Measurements from ENCODE around the gene FPR2.

FPR2 gene

DNA sequence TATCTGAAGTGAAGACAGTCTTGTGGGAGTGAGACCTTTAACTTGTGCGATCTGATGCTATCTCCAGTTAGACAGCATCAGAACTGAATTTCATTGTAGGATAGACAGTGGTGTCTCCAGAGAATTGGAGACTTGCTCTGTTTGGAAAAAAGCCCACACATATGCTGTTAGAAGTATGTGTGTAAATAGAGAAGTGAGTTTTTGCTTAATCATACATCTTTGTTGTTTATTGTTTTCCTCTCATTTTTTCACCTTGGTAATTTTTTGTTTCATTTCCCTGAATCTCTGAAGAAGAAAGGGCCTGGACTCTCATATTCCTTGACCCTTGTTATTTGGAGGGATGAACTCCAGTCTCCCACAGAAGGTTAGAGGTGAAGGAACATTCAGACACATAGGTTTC, 55.7 kb downstream of the FPR2 start:
- H3K4me1 Mint-ChIP-seq = no peaks in the 10 kb centered on the region

DNA sequence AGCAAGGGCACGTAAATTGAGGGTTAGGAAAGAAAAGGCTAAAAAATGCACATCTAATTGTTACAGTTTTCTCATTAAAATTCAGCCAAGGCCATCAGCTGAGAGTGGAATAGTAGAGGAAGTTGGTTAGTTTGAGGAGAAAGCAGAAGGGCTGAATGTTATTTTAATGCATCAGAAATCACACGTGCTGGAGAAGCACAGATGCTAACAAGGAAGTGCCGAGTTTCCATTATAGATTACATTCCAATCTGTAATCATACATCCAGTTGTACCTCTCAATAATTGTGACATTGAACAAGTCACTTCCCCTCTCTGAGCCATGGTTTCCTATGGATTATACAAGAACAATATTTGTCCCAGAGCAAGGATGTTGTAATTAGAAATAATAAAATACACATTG, 59.0 kb downstream of the FPR2 start:
- DNase-seq (no peak), ATAC-seq (no peak)
- Mint-ChIP-seq H3K4me3 (no peak overlapping the region), H3K36me3 (ENCODE audit: low read depth) (peaks cover 7% of the 10 kb centered on the region), H3K4me1 (no peaks in the 10 kb centered on the region), H3K27me3 (no peaks in the 10 kb centered on the region), H3K9me3 (peaks cover 47% of the 10 kb centered on the region), H3K27ac (no peak overlapping the region)

More for the DNA sequence above, 55.7 kb downstream of the FPR2 start:
- Mint-ChIP-seq H3K27me3 (no peaks in the 10 kb centered on the region), H3K4me3 (no peak overlapping the region), H3K27ac (no peak overlapping the region), H3K9me3 (peaks cover 25% of the 10 kb centered on the region), H3K36me3 (ENCODE audit: low read depth) (peaks cover 6% of the 10 kb centered on the region)
- ATAC-seq = no peak
- no peak for DNase-seq
